ENCODE results near the gene DIAPH2.

DNA sequence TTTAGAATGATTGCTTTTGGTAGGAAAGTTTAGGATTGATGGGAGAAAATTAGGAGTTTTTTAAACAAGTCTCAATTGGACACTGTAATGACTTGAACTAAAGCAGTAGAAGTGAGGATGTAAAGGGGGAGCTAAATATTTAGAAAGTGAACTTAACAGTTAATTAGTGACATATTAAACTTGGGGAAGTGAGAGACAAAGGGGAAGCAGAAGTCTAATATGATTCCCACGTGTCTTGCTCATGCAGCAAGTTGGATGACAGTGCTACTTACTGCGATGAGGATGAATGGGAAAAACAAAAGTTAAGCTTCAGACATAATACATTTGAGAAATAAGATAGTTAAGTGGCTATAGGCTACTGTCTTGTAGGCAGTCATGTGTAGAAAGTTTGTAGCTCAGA is 309.5 kb downstream of the DIAPH2 start:
- TF ChIP-seq, protein P1, sequence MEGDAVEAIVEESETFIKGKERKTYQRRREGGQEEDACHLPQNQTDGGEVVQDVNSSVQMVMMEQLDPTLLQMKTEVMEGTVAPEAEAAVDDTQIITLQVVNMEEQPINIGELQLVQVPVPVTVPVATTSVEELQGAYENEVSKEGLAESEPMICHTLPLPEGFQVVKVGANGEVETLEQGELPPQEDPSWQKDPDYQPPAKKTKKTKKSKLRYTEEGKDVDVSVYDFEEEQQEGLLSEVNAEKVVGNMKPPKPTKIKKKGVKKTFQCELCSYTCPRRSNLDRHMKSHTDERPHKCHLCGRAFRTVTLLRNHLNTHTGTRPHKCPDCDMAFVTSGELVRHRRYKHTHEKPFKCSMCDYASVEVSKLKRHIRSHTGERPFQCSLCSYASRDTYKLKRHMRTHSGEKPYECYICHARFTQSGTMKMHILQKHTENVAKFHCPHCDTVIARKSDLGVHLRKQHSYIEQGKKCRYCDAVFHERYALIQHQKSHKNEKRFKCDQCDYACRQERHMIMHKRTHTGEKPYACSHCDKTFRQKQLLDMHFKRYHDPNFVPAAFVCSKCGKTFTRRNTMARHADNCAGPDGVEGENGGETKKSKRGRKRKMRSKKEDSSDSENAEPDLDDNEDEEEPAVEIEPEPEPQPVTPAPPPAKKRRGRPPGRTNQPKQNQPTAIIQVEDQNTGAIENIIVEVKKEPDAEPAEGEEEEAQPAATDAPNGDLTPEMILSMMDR (IDR thresholded peaks at IDR 0.05 in 4 of 5, conservative IDR thresholded peaks at IDR 0.05 in 1 of 5) = no peak
- no peak for TF ChIP-seq POLR2A (IDR thresholded peaks at IDR 0.05)
